Body of pancreas (tissue), 4 donors: ENCODE results near the gene RSPO1.

Experiments used
- CTCF ChIP-seq, 7 experiments: fragments of 450-650 bp in 4 of 7; fragments of 200-600 bp in 3 of 7; sonication (generic) in 3 of 7; IDR thresholded peaks; one replicate each; pipeline ENCODE4 v1.5.1; 2016 to 2019; ENCODE audit warnings: antibody characterized with exemption in 7 of 7
- POLR2A ChIP-seq, 3 donors: fragments of 450-650 bp; IDR thresholded peaks; one replicate each; pipeline ENCODE4 v1.6.1; 2016; ENCODE audit warnings: antibody characterized with exemption in 3 of 3, mild to moderate bottlenecking in 2 of 3

- TF ChIP-seq CTCF (IDR thresholded peaks at IDR 0.05) (no peak), POLR2A (IDR thresholded peaks at IDR 0.05) (no peak)
These were observed 36.6 kb upstream of the RSPO1 start for GRCh38 chr1:37671261-37671660.
